Measurements from ENCODE around the gene RUNX1.

The RUNX1 gene

DNA sequence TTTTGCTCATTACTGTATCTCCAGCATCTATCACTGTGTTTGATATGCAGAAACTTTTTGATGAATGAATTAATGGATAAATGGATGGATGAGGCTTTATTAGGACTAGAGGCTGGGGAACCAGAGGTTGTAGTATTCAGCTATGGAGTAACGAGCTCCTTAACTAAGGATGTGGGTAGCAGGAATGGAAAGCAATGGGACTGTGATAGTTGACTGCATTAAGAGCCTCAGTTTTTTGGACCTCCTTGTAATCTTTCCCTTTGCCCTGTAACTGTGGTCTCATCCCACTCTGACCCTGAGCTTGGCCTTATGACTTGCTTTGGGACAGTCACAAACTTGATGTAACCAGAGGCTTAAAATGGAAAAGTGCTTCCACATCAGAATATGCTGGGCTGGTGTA lies 9.0 kb upstream of the RUNX1 start:
- no peak for DNase-seq

DNA sequence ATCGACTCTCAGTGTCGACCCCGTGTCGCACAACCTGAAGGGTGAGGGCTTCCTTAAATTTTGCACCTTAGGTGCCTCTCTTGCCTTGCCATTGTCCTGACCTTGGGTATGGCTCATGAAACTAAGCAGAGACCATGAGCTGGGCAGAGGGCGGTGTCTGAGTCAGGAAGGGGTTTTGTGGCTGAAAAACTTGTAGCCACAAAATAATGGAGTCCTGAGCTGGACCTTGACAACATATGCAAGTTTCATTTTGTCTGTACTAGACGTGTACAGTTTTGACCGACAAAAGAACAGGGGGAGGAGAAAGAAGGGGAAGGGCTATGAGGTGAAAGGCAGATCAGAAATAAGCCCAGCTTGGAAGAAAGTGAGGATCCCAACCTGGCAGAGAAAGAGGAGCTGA lies 8.3 kb upstream of the RUNX1 start:
- DNase-seq = no peak

GRCh38 chr21:35053356-35054096 lies 4.4 kb upstream of the RUNX1 start:
- no peak for DNase-seq

GRCh38 chr21:35052801-35053200 lies 3.7 kb upstream of the RUNX1 start:
- DNase-seq = no peak

GRCh38 chr21:35051287-35051818 lies 2.3 kb upstream of the RUNX1 start:
- DNase-seq = peak; percentile 78

DNA sequence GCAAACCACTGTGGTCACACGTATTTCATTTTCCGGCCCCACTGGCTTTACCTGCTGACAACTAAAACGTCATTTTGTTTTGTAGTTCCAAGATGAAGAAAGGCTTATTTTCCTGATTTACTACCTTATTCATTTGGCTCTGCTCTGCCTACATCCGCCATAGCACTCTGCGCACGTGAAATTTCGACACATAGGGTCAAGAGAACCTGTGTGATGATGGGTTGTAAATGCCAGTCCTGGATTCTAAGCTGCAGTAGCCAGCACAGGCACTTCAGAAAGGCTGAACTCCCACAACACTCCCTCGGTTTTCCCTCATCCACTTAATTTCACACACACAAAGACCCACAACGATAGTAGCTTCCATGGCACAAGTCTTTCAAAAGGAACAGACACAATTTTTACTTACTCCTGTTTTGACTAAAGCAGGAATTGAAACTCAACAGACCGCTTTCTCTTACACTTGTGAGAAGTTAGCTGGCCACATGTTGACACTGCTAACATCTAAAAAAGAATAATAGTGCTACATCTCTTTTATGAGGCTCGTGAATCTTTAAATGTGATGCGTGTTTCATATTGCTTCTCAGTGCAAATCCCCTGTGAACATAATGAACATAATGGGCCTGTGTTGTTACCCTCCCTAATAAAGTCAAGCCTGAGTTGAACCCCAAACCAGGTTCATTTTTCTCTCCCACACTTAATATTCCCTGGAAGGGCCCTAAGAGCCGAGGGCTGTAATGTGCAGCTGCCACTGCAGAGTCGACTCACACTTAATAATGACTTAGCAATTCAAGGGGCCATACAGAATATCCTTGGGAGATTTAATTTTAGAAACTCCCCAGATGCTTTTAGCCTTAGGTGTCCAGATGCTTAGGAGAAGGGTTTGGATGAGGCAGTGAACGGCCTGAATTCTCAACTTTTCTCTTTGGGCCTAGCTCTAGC lies 1.5 kb upstream of the RUNX1 start:
- no peak for DNase-seq

GRCh38 chr21:35048183-35048601 lies 910 bp downstream of the RUNX1 start:
- DNase-seq = no peak

DNA sequence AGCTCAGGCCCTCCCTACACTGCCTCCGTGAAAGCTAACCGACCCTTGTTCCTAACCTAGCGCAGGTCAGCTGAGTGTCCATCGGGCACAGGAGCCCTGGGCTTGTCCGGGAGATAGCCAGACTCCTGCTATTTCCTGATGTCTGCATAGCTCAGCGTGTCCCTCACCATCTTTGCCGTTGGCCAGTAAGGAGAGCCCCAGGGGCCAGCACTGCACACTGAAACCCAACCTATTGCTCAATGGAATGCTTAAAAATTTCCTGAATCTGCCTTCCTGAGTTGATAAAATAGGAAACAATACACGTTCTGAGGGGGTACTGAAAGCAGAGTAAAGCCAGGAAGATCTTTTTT lies 2.2 kb downstream of the RUNX1 start:
- DNase-seq = no peak

DNA sequence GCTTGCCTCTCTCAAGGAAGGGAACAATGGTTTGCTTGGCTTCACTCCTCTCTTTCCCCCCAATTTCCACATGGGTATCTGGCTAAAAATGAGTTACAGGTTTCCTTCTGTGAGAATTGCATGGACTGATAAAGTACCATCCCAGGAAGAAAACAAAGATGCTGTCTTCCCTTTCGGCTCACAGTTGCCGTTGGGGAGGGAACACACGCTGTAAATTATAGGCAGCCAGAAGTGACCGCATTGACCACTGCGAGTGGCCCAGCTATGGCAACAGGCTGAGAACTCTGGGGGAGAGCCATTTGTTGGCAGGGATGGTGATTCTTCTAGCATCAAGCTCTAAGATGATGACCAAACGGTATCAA lies 2.9 kb downstream of the RUNX1 start:
- no peak for DNase-seq

GRCh38 chr21:35045542-35046262 lies 3.4 kb downstream of the RUNX1 start:
- DNase-seq = peak in 1 of 2 experiments; percentile 44

DNA sequence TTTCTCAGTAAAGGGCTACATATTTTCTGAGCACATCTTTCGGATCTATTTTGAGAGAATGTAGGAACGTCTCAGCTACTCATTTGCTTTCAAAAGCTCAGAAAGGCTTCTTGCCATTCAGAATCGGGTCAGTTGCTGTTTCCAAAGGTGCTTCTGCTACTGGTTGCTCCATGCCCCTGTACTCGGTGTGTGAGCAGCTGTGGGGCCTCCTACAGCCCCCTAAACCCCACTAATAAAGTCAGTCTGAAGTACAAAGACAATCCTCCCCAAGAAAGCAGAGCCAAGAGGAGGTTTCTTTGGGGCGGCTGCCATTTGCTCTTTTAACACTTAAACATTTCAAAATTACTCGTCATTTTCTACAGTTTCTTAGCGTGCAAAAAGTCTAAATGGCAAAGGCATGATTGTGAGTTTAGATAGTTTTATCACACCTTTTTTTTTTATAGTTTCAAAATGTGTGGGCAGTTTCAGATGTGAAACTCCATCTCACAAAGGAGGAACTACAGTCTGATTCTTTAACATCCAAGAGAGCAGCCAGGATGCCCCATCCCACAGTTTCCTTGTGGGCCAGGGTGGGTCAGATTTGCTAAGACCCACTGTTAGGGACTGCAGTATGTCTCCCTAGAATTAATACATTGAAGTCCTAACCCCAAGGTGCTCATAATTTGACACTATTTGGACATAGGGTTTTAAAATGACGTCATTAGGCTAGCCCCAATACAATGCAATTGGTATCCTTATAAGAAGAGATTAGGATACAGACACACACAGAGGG lies 4.1 kb downstream of the RUNX1 start:
- DNase-seq = no peak

GRCh38 chr21:35044128-35044527 lies 5.0 kb downstream of the RUNX1 start:
- DNase-seq = no peak

GRCh38 chr21:35043549-35043948 lies 5.6 kb downstream of the RUNX1 start:
- no peak for DNase-seq

- no peak for DNase-seq
These were observed 6.3 kb downstream of the RUNX1 start for GRCh38 chr21:35042836-35043235.

- no peak for DNase-seq
These were observed 7.2 kb downstream of the RUNX1 start for GRCh38 chr21:35041881-35042280.

GRCh38 chr21:35041122-35041521 lies 8.0 kb downstream of the RUNX1 start:
- DNase-seq = no peak

- no peak for DNase-seq
These were observed 9.4 kb downstream of the RUNX1 start for GRCh38 chr21:35039595-35040289.

- DNase-seq = no peak
These were observed 10.3 kb downstream of the RUNX1 start for GRCh38 chr21:35038772-35039319.

DNA sequence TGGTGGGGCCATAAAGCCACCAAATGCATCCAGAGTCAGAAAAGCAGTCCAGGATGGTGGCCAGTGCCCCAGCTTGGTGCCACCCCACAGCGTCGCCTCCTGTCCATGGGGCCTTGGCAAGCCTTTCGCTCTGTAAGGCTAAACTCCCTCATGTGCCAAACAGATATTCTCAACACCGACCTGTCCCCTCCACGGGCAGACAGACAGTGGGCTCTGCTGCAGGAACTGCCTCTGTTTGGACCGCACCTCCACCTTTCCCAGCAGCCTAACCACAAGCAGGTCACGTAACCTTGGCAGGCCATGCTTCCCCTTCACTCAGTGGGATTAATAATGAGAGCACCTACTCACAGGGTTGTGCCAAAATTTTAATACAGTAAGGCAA lies 11.7 kb downstream of the RUNX1 start:
- no peak for DNase-seq

- no peak for DNase-seq
These were observed 12.4 kb downstream of the RUNX1 start for GRCh38 chr21:35036465-35037383.

Measured in activated CD4-positive, alpha-beta T cell treated with anti-CD3 and anti-CD28 coated beads, Interleukin-2, amount 50 U/mL, for 4 hours (primary cell).